ENCODE data around the gene SPINK2.

SPINK2 gene, protein sequence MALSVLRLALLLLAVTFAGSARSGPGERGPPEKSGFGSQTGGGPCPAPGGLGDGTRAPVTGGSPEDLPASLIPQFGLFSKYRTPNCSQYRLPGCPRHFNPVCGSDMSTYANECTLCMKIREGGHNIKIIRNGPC

DNA sequence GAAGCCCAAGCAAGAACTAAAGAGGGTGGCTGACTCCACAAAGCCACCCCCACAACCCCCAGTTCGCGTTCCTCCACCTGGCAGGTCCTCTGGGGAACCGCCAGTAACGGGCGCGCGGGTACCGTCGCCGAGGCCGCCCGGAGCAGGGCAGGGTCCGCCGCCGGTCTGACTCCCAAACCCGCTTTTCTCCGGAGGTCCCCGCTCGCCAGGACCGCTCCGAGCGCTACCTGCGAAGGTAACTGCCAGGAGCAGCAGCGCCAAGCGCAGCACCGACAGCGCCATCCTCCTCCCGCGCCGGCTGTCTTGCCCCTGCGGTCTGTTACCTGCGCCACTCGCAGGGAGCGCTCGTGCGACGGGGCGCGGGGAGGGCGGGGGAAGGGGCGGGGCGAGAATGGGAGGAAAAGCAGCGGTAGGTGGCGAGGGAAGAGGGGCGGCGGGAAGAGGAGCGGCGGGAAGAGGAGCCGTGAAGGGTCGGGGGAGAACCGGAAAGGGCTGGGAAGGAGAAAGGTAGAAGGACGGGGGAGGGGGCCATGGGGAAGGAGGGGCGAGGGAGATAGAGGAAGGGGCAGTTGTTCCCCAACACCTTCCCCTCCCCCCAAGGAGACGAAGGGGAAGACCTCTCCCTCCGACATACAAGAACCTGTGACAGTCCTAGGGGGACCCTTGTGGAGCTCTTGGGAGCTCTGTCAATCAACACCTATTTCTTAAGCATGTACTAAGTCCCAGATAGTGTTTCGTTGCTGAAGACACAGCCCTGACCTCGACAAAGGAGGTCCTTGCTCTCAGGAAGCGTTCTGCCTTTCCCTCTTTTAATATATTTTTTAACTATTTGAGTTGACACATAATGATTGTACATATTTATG, at the start of gene SPINK2:
SPINK2 (minus strand) TSS at position 321 of the 863 bp plus-strand sequence; CDS start at position 282, 39 bp downstream.
- in situ Hi-C loops (cut with MboI; ENCODE audit: low sequenced_read_pairs): no loop called here

DNA sequence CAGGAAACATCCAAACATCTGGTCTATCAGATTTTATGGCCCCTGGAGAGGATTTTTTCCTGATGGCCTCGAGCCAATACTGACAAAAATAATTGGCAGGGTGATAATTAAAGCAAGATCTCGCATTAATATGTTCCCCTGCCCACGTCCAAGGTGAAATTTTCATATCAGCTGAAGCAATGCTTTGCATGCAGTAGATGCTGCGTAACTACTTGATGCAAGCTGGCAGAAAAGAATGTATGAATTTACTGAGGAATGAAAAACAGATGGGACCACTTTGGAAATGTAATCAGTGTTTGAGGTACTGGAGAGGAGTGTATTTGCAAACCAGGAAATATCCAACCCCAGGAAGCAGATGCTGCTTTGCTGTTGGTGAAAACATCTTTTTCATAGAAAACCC, 49.4 kb upstream of the SPINK2 start:
- in situ Hi-C loops (cut with MboI; ENCODE audit: low sequenced_read_pairs): no loop called here

DNA sequence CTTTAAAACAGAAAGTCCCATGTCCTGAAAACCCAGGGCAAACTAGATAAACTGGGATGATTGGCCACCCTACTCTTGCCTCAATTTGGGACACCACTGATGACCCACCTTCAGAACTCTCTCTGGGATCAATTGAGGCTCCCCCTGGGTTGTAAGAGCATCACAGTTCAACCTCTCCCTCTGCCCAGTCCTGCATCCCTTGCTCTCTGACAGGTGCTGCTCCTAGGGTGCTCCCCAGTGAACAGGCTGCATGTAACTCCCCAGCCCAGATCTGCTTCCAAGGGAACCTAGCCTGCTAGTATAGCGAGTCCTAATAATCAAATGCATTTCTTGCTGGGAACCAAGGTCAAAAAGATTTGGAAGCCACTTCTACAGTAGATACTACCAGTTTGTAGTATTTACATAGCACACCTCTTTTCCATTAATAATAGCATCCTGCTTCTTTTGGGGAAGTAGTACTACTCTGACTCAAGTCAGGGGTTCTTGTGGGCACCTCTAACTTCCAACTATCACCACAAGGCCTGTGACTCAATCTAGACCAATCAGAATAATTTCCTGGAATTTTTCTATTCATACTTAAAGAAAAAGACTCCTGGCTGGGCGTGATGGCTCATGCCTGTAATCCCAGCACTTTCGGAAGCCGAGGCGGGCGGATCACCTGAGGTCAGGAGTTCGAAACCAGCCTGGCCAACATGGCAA, 42.1 kb upstream of the SPINK2 start:
- in situ Hi-C loops (cut with MboI; ENCODE audit: low sequenced_read_pairs): no loop called here

DNA sequence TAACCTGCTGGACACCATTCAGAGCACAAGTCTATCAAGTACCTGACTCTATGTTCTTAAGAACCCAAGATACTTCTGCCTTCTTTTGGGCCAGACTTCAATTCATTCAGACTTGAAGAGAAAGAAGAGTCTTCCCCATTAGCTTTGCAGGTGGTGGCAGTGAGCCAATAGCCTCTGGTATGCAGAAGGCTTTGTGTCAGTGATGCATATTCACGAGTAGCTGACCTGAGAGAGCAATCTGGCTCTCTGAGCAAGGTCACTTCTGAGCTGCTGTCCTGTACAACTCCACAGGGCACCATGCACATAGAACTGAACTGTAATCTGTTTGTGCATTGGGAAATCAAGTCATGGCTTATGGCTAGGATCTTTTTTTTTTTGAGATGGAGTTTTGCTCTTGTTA, 39.9 kb upstream of the SPINK2 start:
- in situ Hi-C loops (cut with MboI; ENCODE audit: low sequenced_read_pairs): no loop called here

DNA sequence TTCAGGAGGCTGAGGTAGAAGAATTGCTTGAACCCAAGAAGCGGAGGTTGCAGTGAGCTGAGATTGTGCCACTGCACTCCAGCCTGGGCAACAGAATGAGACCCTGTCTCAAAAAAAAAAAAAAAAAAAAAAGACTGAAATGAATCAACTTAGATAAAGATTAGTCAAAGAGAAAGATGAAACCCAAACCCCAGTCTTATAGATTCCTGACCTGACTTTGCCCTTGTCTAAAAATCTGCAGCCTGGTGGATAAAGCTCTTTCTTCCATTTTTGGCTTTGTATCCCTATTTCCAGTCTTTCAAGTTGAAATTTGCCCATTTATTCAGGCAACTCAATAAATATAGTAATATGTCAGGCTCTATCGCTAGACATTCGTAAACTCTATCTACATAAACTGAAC, 39.3 kb upstream of the SPINK2 start:
- in situ Hi-C loops (cut with MboI; ENCODE audit: low sequenced_read_pairs): no loop called here

DNA sequence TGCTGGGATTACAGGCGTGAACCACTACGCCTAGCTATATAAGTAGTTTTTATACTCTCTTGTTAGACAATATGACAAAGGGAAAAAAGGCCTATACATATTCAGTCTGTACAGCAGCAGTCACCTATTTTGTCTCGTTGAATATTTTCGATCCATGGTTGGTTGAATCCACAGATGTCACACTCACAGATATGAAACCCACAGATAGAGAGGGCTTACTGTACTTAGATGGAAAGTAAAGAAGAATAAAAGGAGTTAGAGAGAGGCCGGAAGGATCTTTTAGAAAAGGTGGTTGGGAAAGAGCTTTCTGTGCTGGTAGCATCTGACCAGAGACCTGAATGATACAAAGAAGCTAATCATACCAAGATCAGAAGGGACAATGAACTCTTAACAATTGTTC, 38.3 kb upstream of the SPINK2 start:
- in situ Hi-C loops (cut with MboI; ENCODE audit: low sequenced_read_pairs): no loop called here

DNA sequence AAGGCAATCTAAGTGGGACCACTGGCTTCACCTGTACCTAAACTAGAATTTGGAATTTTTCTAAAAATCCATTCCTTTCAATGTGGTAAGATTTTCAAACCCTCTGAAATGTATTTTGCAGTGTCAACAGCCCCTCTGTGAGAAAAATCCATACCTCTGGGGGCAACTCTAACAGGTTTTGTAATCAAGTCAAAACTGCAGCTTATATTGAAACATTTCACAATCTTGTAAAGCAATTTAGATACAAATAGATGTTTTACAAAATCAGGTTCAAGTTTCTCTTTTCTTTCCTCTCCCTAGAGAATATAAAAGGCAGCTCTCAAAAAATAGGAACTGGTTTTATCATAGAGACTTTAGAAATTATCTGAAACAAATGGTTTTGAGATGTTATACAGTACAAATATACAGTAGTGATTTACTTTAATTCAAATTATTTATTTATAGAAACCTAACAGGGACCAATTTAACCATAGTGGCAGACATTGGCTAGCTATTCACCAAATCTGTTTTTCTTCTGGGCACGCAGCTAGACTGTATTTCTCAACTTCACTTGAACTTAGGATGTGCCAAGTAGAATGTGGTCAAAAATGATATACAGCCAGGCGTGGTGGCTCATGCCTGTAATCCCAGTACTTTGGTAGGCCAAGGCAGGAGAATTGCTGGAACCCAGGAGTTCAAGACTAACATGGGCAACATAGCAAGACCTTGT, 36.3 kb upstream of the SPINK2 start:
- in situ Hi-C loops (cut with MboI; ENCODE audit: low sequenced_read_pairs): no loop called here

DNA sequence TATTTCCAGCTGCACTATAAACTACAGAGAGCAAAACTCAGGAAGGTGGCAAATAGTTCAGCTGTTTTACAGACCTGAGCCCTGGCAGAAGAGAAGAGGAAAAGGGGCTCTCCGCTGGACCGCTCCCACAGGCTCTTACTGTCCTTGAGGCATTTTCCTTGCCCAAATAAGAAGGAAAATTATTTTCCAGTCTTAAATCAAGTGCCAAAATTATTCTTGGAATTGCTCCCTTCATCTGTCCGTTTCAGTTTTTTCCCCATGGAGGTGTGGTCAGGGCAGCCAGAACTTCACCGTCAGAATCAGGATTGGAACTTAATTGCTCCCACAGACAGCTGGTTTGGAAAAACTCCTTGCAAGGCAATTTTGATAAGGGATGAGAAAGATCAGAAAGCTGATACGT, 35.2 kb upstream of the SPINK2 start:
- in situ Hi-C loops (cut with MboI; ENCODE audit: low sequenced_read_pairs): no loop called here

DNA sequence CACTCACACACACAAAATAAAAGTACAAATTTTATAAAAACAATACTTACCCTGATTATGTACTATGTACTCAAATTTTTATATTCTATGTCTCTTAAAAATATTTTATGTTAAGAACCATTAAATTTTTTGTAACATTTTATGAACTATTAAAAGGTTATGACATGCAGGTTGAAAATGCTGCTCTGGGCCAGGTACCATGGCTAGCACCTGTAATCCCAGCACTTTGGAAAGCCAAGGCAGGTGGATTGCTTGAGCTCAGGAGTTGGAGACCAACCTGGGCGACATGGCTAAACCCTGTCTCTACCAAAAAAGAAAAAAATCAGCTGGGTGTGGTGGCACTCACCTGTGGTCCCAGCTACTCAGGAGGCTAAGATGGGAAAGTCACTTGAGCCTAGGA, 29.4 kb upstream of the SPINK2 start:
- in situ Hi-C loops (cut with MboI; ENCODE audit: low sequenced_read_pairs): no loop called here

DNA sequence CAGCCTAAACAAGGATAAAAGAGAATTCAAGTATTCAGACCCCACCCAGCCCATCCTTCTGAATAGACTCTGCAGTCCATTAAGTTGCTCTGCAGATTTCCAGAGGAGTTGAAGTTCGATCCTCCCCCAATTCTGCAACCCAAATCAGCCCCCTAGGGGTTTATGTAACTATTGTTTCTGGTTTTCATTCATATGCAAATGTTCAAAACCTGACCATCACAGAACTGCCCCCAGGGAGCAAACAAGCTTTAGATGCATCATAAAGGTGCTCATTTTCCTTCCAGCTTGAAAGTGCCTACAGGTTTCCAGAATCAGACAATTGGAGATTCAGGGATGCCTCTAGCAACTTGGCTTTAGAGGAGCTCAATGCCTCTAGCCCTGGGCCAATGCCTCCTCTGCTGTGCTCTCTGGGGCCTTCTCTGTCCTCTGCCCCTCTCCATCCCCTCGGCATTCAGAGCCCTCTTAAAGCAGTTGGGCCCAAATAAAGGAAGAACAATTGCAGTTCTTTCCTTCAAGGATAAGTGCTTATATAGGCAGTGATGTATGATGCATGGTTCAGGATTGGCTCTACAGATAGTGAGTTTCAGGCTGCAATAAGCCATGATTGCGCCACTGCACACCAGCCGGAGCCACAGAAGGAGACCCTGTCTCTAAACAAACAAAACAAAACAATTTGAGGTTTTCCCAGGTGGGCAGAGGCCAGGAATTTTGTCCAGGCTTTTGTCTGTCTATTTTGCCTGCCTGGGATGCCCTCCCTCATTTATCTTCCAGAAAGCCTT, 23.5 kb upstream of the SPINK2 start:
- in situ Hi-C loops (cut with MboI; ENCODE audit: low sequenced_read_pairs): no loop called here

DNA sequence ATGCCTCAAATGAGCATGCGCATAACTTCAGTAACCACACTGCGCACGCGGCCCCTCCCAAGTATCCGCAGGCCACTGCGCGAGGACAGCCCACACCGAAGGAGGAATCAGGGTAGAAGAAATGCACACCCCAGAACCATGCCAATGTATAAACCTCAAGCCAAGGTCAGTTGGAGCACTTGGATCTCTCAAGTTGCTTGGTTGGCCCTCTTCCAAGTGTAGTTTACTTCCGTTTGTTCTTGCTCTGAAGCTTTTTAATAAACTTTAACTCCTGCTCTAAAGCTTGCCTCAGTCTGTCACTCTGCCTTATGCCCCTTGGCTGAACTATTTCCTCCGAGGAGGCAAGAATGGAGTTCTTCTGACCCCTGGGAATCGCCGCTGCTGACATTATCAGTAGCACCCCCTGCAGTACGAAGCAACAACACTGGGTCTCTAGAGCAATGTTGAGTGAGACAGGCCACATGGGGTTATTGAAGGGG, 22.0 kb upstream of the SPINK2 start:
- in situ Hi-C loops (cut with MboI; ENCODE audit: low sequenced_read_pairs): no loop called here

DNA sequence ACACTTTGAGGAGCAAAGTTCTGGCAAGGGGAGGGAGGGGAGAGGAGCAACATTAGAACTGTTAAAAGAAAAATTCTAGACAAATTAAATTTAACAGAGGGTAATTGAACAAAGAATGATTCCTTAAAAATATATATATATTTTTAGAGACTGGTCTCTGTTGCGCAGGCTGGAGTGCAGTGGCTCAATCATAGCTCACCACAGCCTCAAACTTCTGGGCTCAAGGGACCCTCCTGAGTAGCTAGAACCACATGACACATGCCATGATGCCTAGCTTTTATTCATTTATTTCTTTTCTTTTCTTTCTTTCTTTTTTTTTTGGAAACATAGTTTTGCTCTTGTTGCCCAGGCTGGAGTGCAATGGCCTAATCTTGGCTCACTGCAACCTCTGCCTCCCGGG, 19.1 kb upstream of the SPINK2 start:
- in situ Hi-C loops (cut with MboI; ENCODE audit: low sequenced_read_pairs): no loop called here

DNA sequence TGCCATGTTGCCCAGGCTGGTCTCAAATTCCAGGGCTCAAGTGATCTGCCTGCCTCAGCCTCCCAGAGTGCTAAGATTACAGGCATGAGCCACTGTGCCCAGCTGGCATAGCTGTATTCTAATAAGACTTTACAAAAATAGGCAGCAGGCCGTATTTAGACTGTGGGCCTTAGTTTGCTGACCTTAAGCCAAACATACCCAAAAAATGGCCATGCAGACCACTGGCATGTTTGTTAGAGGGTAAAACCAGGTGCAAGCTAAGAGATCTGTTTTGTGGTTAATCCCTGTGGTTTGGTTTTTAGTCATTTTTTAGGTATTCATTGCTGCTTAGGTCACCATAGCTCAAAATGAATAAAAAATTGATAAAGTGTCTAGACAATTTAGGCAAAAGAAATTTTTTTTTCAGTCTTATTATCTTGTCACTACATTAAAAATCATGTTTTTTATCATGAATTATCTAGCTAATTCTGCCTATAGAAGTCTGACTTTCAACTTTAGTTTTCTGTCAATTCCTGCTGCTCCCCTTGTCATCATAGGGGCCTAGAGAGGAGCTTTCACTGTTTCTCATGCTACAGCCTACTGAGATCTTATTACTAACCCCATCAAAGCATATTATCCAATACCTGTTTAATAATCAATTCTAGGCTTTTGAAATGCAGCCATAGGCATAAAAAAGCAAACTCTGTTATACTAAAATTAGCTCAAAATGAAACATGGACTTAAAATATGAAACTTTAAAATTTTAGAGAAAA, 7.5 kb upstream of the SPINK2 start:
- in situ Hi-C loops (cut with MboI; ENCODE audit: low sequenced_read_pairs): no loop called here

DNA sequence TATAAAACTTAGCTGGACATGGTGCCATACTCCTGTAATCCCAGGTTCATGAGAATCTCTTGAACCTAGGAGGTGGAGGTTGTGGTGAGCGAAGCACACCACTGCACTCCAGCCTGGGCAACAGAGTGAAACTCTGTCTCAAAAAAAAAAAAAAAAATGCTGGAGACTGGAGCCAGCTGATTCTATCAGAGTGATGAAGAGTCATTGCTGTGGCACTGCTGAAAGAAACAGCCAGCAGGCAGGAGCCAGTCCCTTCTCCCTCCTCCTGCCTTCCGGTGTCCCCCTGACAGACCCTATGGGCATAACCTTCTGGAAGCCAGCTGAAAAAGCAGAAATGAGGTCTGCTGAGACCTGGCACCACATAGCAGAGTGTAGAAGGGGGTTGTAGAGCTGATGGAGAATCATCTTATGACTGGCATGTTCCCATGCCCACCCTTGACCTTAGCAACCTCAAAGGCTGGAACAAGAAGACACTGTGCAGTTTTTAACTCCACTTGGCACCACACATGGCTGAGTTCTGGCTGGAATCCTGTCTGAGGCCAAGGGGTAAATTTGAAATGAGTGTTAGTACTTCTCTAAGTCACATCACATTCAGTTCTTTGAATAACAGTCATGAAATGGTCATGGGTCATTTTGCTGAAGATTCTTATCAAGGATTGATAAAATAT, 2.6 kb upstream of the SPINK2 start:
- in situ Hi-C loops (cut with MboI; ENCODE audit: low sequenced_read_pairs): no loop called here

DNA sequence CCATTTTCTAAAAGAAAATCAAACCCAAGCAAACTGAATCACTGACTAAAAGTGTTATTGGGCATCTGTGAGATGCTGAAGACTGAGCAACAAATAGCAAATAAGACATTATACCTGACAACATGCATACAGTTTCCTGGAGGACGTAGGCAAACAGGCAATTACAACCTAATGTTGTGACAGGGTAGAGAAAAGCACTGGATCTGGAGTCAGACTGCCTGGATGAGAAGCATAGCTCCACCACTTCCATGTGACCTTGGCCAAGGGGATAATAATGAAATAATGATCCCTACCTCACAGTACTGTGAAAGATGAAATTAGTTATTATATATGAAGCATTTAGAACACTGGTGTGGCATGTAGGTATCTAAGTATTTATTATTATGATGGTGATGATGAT, 2.7 kb downstream of the SPINK2 start:
- in situ Hi-C loops (cut with MboI; ENCODE audit: low sequenced_read_pairs): no loop called here

DNA sequence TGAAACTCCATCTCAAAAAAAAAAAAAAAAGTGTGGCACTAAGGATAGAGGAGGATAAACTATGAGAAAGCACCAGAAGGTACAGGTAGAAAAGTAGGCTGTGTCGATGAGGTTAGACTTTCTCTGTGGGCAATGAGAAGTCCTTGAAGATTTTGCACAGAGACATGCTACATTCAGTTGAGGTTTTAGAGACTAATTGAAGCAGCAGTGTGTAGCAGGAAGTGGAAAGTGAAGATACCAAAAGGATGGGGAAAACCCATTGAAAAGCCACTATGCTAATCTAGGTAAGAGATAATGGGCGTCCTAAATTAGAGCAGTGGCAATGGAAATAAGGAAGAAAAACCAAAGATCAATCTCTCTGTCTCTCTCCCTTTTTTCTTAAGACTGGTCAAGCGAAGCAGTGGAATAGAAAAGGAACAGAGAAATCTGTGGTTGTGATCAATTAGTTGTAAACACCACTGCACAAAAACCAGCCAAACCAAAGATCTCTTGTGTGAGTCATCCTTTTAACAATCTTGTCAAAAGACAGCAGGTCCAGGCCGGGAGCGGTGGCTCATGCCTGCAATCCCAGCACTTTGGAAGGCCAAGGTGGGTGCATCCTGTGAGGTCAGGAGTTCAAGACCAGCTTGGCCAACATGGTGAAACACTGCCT, 3.5 kb downstream of the SPINK2 start:
- in situ Hi-C loops (cut with MboI; ENCODE audit: low sequenced_read_pairs): no loop called here

DNA sequence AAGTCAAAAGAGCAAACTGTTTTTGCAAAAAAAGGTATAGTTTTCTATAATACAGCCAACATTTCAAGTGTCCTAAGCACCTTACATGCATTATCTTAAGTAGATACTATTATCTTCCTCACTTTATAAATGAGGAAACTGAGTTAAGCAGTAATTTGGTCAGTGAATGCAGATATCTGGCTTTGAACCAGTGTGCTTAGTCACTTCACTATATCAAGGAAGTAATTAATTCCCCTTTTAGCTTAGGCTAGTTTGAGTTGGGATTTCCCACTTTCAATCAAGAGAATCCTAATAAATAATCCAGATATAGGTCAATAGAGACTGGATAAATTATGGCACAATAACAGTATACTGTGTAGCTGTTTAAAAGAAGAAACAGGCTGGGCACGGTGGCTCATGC, 14.8 kb downstream of the SPINK2 start:
- in situ Hi-C loops (cut with MboI; ENCODE audit: low sequenced_read_pairs): no loop called here

DNA sequence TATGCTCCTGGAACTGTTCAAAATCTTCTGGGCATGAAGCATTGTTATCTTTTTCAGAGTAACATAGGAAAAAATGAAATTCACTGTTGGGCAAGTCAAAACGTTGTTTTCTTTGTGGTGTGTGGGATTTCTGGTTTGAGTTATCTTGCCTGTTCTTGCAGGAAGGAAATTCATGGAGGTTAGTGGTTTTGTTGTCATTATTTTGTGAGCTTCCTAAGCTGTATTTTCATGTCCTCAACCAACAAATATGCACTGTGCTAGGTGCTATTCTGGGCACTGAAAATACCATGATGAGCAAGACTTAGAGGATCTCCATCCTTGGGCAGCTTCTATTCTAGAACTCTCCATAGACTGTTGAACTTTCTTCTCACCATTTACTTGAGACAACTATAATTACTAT, 16.9 kb downstream of the SPINK2 start:
- in situ Hi-C loops (cut with MboI; ENCODE audit: low sequenced_read_pairs): no loop called here

DNA sequence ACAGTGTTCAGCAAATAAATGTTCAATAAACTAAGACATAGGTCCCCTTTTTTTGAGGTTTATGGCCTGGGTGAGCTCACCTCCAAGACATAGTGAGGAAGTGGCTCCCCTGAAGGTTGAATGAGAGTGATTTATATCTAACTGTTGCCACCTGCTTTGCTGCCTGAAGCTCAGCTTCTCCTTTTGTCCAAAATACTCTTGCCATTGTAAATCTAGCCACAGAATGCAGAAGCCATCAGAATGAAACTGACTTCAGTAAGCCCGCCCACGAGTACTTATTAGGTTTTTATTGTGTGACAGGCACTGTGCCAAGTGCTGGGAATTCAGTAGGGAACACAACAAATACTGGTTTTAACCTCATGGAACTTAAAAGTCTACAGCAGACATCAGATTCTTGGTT, 18.0 kb downstream of the SPINK2 start:
- in situ Hi-C loops (cut with MboI; ENCODE audit: low sequenced_read_pairs): no loop called here

All from HL-60/S4 treated with retinoic acid at 250 ng/mL for 4 days and 3 days (cell line).